Gastroesophageal sphincter (tissue), 3 donors: Measurements from ENCODE around the gene PRMT3.

Experiments used
- POLR2A ChIP-seq, 2 donors: fragments of 450-650 bp; IDR thresholded peaks; one replicate each; pipeline ENCODE4 v1.6.1; 2017; ENCODE audit warnings: antibody characterized with exemption in 2 of 2, mild to moderate bottlenecking in 2 of 2, moderate library complexity in 1 of 2
- TF ChIP-seq, protein P1 (sequence below), 4 experiments: fragments of 200-600 bp in 2 of 4; fragments of 450-650 bp in 2 of 4; sonication (generic) in 1 of 4; IDR thresholded peaks; one replicate each; pipeline ENCODE4 v1.5.1; 2017 to 2019; ENCODE audit warnings: antibody characterized with exemption in 4 of 4, mild to moderate bottlenecking in 2 of 4, moderate library complexity in 2 of 4

DNA sequence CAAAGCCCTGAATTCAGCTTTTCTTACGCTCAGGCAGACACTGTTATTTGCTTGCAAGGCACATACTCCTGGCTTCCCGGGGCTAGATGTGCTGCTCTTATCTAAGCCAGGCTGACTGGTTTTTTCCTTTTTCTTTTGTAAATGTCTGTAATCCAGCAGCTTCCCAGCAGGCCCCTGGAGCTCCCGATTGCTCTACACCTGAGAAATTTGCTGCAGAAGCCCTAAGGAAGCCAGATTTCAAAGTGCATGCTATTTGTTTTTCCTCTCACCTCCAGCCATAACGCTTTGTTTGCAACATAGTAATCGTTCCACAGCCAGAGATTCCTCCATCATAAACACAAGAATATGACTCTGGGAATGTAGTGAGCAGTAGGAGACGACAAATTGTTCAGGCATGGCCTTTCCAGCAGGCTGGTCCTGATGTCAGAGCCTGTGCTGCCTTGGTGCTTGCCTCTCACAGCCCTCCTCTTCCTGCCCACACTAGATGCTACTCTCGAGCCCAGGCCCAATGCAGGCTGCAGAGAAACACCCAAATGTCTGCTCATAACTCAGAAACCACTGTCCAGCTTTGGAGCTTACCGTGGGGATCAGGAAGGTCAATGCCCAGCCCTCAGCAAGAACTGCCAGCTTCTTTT is 157.2 kb downstream of the PRMT3 start:
- TF ChIP-seq, protein P1, sequence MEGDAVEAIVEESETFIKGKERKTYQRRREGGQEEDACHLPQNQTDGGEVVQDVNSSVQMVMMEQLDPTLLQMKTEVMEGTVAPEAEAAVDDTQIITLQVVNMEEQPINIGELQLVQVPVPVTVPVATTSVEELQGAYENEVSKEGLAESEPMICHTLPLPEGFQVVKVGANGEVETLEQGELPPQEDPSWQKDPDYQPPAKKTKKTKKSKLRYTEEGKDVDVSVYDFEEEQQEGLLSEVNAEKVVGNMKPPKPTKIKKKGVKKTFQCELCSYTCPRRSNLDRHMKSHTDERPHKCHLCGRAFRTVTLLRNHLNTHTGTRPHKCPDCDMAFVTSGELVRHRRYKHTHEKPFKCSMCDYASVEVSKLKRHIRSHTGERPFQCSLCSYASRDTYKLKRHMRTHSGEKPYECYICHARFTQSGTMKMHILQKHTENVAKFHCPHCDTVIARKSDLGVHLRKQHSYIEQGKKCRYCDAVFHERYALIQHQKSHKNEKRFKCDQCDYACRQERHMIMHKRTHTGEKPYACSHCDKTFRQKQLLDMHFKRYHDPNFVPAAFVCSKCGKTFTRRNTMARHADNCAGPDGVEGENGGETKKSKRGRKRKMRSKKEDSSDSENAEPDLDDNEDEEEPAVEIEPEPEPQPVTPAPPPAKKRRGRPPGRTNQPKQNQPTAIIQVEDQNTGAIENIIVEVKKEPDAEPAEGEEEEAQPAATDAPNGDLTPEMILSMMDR (IDR thresholded peaks at IDR 0.05) = no peak
- TF ChIP-seq POLR2A (IDR thresholded peaks at IDR 0.05) = no peak
